NT2/D1 (cell line): ENCODE measurements around the gene RGS7.

ENCODE experiments used
- DNase-seq: peaks from one replicate; pipeline ENCODE4 v3.0.0-alpha.2; 2011; ENCODE audit warnings: low read depth, low spot score
- H3K27me3 ChIP-seq: 2 replicates; pipeline ENCODE4 v1.6.0; 2011; ENCODE audit warnings: mild to moderate bottlenecking; ENCODE audit not compliant: insufficient read length, insufficient read depth
- H3K36me3 ChIP-seq: 2 replicates; pipeline ENCODE4 v1.6.1; 2011; ENCODE audit warnings: mild to moderate bottlenecking, low read length, mixed read lengths; ENCODE audit not compliant: insufficient read depth, insufficient read length
- H3K4me1 ChIP-seq: 2 replicates; pipeline ENCODE4 v1.5.1; 2011; ENCODE audit not compliant: insufficient read depth, insufficient read length
- H3K4me3 ChIP-seq: 2 replicates; pipeline ENCODE4 v1.5.1; 2011; ENCODE audit warnings: low read depth; ENCODE audit not compliant: insufficient read length
- H3K9ac ChIP-seq: 2 replicates; pipeline ENCODE4 v1.6.0; 2011; ENCODE audit warnings: low read depth; ENCODE audit not compliant: insufficient read length
- H3K9me3 ChIP-seq: 2 replicates; pipeline ENCODE4 v1.5.1; 2011; ENCODE audit warnings: mild to moderate bottlenecking, low read length; ENCODE audit not compliant: insufficient read depth
- SUZ12 ChIP-seq: IDR thresholded peaks from 2 replicates; pipeline ENCODE4 v1.6.1; 2011; ENCODE audit not compliant: insufficient read length, insufficient read depth; ENCODE audit errors: extremely low read depth
- YY1 ChIP-seq: IDR thresholded peaks from 2 replicates; pipeline ENCODE4 v1.6.1; 2011; ENCODE audit not compliant: insufficient read length, insufficient read depth
- ZNF274 ChIP-seq: IDR thresholded peaks from 2 replicates; pipeline ENCODE4 v1.6.1; 2011; ENCODE audit warnings: mild to moderate bottlenecking, low read depth, low read length

The RGS7 gene

GRCh38 chr1:240936911-240937668, 419.9 kb downstream of the RGS7 start:
- peaks cover 42% of the 10 kb centered on the region for H3K9me3 ChIP-seq
- no peaks in the 10 kb centered on the region for H3K36me3 ChIP-seq
- no peak for DNase-seq
- H3K27me3 ChIP-seq, result no peaks in the 10 kb centered on the region
- no peak overlapping the region for H3K4me3 ChIP-seq
- H3K9ac ChIP-seq, result no peak overlapping the region
- TF ChIP-seq YY1, result no peak
- no peak for TF ChIP-seq SUZ12
- no peak for TF ChIP-seq ZNF274
- no peaks in the 10 kb centered on the region for H3K4me1 ChIP-seq

- DNase-seq, result no peak
- H3K9ac ChIP-seq, result no peak overlapping the region
- TF ChIP-seq YY1 (no peak), SUZ12 (no peak)
- no peaks in the 10 kb centered on the region for H3K27me3 ChIP-seq
- no peak overlapping the region for H3K4me3 ChIP-seq
- peaks cover 42% of the 10 kb centered on the region for H3K9me3 ChIP-seq
- no peaks in the 10 kb centered on the region for H3K36me3 ChIP-seq
- no peaks in the 10 kb centered on the region for H3K4me1 ChIP-seq
Observed at GRCh38 chr1:240935920-240936319, 421.1 kb downstream of the RGS7 start.

DNA sequence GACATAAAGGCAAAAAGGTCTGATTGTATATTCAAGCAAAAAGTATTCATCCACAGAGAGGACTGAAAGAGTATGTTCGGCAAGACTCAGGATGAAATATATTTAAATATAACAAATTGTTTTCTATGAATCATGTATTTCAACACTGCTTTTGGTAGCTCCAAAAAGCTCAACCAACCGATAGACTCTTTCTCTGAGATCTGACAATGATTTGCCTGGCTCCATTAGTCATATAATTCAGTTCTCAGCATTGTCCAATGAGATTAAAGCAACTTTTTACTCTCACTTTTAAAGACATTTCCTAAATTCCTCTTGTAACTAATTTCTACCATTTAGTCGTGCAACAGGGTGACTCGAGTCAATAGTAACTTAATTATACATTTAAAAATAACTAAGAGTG, 426.0 kb downstream of the RGS7 start:
- Histone ChIP-seq H3K36me3 (no peaks in the 10 kb centered on the region), H3K27me3 (no peaks in the 10 kb centered on the region), H3K4me1 (no peaks in the 10 kb centered on the region), H3K4me3 (no peak overlapping the region), H3K9ac (no peak overlapping the region), H3K9me3 (peaks cover 12% of the 10 kb centered on the region)
- TF ChIP-seq ZNF274 (no peak), YY1 (no peak), SUZ12 (no peak)
- DNase-seq, result no peak

GRCh38 chr1:240928265-240928664, 428.7 kb downstream of the RGS7 start:
- DNase-seq, result no peak
- TF ChIP-seq YY1 (no peak), SUZ12 (no peak), ZNF274 (no peak)
- H3K4me1 ChIP-seq, result no peaks in the 10 kb centered on the region

GRCh38 chr1:240927821-240928220, 429.2 kb downstream of the RGS7 start:
- Histone ChIP-seq H3K36me3 (no peaks in the 10 kb centered on the region), H3K9me3 (no peaks in the 10 kb centered on the region), H3K9ac (no peak overlapping the region), H3K4me3 (no peak overlapping the region), H3K27me3 (no peaks in the 10 kb centered on the region), H3K4me1 (no peaks in the 10 kb centered on the region)
- TF ChIP-seq SUZ12, result no peak
- no peak for TF ChIP-seq ZNF274
- no peak for TF ChIP-seq YY1
- DNase-seq, result no peak

More at GRCh38 chr1:240928265-240928664, 428.7 kb downstream of the RGS7 start:
- H3K9me3 ChIP-seq, result no peaks in the 10 kb centered on the region
- H3K36me3 ChIP-seq, result no peaks in the 10 kb centered on the region
- no peaks in the 10 kb centered on the region for H3K27me3 ChIP-seq
- H3K9ac ChIP-seq, result no peak overlapping the region
- no peak overlapping the region for H3K4me3 ChIP-seq

GRCh38 chr1:240925273-240925672, 431.7 kb downstream of the RGS7 start:
- Histone ChIP-seq H3K9me3 (no peaks in the 10 kb centered on the region), H3K9ac (no peak overlapping the region), H3K36me3 (no peaks in the 10 kb centered on the region), H3K27me3 (no peaks in the 10 kb centered on the region), H3K4me1 (no peaks in the 10 kb centered on the region), H3K4me3 (no peak overlapping the region)
- DNase-seq, result no peak
- no peak for TF ChIP-seq SUZ12

DNA sequence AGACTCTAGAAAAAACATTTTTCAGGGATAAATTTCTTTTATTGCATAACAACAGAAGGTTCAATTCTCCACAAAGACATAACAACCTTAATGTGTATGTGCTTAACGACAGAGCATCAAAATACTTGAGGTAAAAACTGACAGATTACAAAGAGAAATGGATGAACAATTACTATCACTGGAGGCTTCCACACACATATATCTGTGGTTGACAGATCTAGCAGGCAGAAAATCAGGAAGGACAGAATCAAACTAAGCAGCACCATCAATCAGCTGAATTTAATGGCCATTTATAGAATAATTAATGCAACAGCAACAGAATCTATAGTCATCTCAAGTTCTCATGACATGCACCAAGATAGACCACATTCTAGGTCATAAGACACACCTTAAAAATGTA, 439.0 kb downstream of the RGS7 start:
- Histone ChIP-seq H3K4me1 (no peaks in the 10 kb centered on the region), H3K9me3 (no peaks in the 10 kb centered on the region), H3K36me3 (no peaks in the 10 kb centered on the region), H3K27me3 (no peaks in the 10 kb centered on the region), H3K4me3 (no peak overlapping the region), H3K9ac (no peak overlapping the region)
- DNase-seq, result no peak
- TF ChIP-seq ZNF274, result no peak
- TF ChIP-seq SUZ12, result no peak
- TF ChIP-seq YY1, result no peak
